CD4-positive, alpha-beta T cell (primary cell): ENCODE measurements around the gene FLT1. TPM values are rescaled to one million over a fixed set of nuclear protein-coding genes. Genes with fewer than 3 reads are reported as not detected.

Experiments used
- ATAC-seq: fragments of 200-7000 bp; cut with Tn5 transposase; one replicate; pipeline ENCODE4 v1.10.0; 2022; ENCODE audit warnings: mild to moderate bottlenecking; ENCODE audit not compliant: poor library complexity
- CTCF ChIA-PET: fragments of 350-600 bp; sonication (Branson Sonifier 250); formaldehyde crosslinking; loops from one replicate; lab custom pipeline; 2021; ENCODE audit warnings: antibody characterized with exemption, inconsistent platforms; lab: Charles Lee
- POLR2A ChIA-PET: fragments of 350-600 bp; sonication (Branson Sonifier 250); formaldehyde crosslinking; loops from one replicate; lab custom pipeline; 2021; ENCODE audit warnings: antibody characterized with exemption, inconsistent platforms; lab: Charles Lee
- DNase-seq, 14 experiments: peaks; one replicate each; pipeline ENCODE4 v3.0.0-alpha.2; 2013 to 2020; ENCODE audit warnings: mixed read lengths in 2 of 14
- H3K27ac ChIP-seq, 2 donors: one replicate each; pipeline versions ENCODE4 v1.5.1 to v1.7.0; 2013; ENCODE audit warnings: low read length in 2 of 2, low read depth in 1 of 2, mild to moderate bottlenecking in 1 of 2
- H3K27me3 ChIP-seq, 2 experiments: 1 replicate in 1 of 2; 2 replicates in 1 of 2; pipeline versions ENCODE4 v1.6.1 to v1.7.0; 2013; ENCODE audit warnings: low read length in 2 of 2, control low read depth in 1 of 2, mild to moderate bottlenecking in 1 of 2, moderate library complexity in 1 of 2; ENCODE audit not compliant: insufficient read depth in 2 of 2, control insufficient read depth in 1 of 2
- H3K36me3 ChIP-seq: one replicate; pipeline ENCODE4 v1.6.1; 2013; ENCODE audit warnings: low read length, control low read depth; ENCODE audit not compliant: insufficient read depth
- H3K4me1 ChIP-seq: one replicate; pipeline ENCODE4 v1.6.1; 2013; ENCODE audit warnings: low read length, control low read depth; ENCODE audit not compliant: insufficient read depth
- H3K4me3 ChIP-seq: one replicate; pipeline ENCODE4 v1.5.1; 2013; ENCODE audit warnings: mild to moderate bottlenecking, low read length, moderate library complexity
- H3K9me3 ChIP-seq, 2 experiments: 1 replicate in 1 of 2; 2 replicates in 1 of 2; pipeline versions ENCODE4 v1.6.1 to v1.7.0; 2013; ENCODE audit warnings: low read length in 2 of 2, mild to moderate bottlenecking in 2 of 2, control low read depth in 1 of 2, moderate library complexity in 1 of 2; ENCODE audit not compliant: control insufficient read depth in 1 of 2, insufficient read depth in 1 of 2
- H3K27ac Mint-ChIP-seq: one replicate; pipeline ENCODE4 v1.8.0; 2020; ENCODE audit warnings: mixed read lengths
- H3K27me3 Mint-ChIP-seq: one replicate; pipeline ENCODE4 v1.8.0; 2021; ENCODE audit warnings: mixed read lengths
- H3K36me3 Mint-ChIP-seq: one replicate; pipeline ENCODE4 v1.8.0; 2021; ENCODE audit warnings: low read depth, mixed read lengths
- H3K4me1 Mint-ChIP-seq: one replicate; pipeline ENCODE4 v1.8.0; 2021; ENCODE audit warnings: low read depth, mixed read lengths
- H3K4me3 Mint-ChIP-seq: one replicate; pipeline ENCODE4 v1.8.0; 2020; ENCODE audit warnings: mild to moderate bottlenecking, mixed read lengths
- H3K9me3 Mint-ChIP-seq: one replicate; pipeline ENCODE4 v1.8.0; 2020; ENCODE audit warnings: mixed read lengths
- intact Hi-C, 2 experiments: fragments of 100-400 bp; cut with DNase I in 1 of 2; cut with micrococcal nuclease in 1 of 2; formaldehyde crosslinking; loops; one replicate each; pipeline versions ENCODE4 v1.15.1 to v1.9.0; 2023 to 2025; cut with DNase I, micrococcal nuclease
- total RNA-seq, 174 experiments: library from RNA in 2 of 174; stranded (reverse) in 2 of 174; gene quantifications; one replicate each; pipeline ENCODE4 v1.2.3 and lab custom pipeline; 2021 to 2026
- TF ChIP-seq, protein P1 (sequence below): fragments of 200-600 bp; IDR thresholded peaks from one replicate; pipeline ENCODE4 v1.8.0; 2022; ENCODE audit warnings: antibody characterized with exemption, mild to moderate bottlenecking

FLT1 gene
- total RNA-seq, 2 experiments from 2014 or later: 1.1 to 1.2 TPM

DNA sequence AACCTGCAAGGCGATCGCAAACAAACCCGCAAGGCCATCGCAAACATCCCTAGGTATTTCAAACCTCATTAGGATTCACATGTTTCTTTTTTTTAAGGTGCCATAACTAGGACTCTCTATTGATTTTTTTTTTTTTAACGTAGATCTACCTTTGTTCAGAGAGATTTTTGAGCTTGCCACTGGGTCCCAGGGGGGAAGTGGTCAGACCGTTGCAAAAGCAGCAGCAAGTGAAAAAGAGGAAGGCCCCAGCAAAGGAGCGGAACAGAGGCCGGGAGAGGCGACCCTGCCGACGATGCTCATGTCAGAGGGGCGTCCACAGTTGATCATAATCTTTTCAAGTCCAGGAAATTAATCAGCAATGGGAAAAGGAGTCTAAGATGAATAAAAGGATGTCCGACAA lies 32.7 kb upstream of the FLT1 start:
- Mint-ChIP-seq H3K36me3 (no peaks in the 10 kb centered on the region), H3K27me3 (peaks cover 46% of the 10 kb centered on the region), H3K27ac (no peak overlapping the region), H3K4me1 (no peaks in the 10 kb centered on the region), H3K9me3 (no peaks in the 10 kb centered on the region), H3K4me3 (no peak overlapping the region)
- TF ChIP-seq, protein P1, sequence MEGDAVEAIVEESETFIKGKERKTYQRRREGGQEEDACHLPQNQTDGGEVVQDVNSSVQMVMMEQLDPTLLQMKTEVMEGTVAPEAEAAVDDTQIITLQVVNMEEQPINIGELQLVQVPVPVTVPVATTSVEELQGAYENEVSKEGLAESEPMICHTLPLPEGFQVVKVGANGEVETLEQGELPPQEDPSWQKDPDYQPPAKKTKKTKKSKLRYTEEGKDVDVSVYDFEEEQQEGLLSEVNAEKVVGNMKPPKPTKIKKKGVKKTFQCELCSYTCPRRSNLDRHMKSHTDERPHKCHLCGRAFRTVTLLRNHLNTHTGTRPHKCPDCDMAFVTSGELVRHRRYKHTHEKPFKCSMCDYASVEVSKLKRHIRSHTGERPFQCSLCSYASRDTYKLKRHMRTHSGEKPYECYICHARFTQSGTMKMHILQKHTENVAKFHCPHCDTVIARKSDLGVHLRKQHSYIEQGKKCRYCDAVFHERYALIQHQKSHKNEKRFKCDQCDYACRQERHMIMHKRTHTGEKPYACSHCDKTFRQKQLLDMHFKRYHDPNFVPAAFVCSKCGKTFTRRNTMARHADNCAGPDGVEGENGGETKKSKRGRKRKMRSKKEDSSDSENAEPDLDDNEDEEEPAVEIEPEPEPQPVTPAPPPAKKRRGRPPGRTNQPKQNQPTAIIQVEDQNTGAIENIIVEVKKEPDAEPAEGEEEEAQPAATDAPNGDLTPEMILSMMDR: no peak
- no peaks in the 10 kb centered on the region for H3K36me3 ChIP-seq
- CTCF ChIA-PET: no interaction called here
- DNase-seq (peak in 3 of 14 experiments; percentile 11 to 42 (median 38)), ATAC-seq (no peak)
- no peak overlapping the region for H3K27ac ChIP-seq
- POLR2A ChIA-PET: no interaction called here
- H3K9me3 ChIP-seq: peaks cover 0 to 5% of the 10 kb centered on the region in 2 experiments
- H3K4me1 ChIP-seq: peaks cover 13% of the 10 kb centered on the region
- H3K27me3 ChIP-seq: peaks cover 23 to 52% of the 10 kb centered on the region in 2 experiments
- H3K4me3 ChIP-seq: no peak overlapping the region
- intact Hi-C loops: no loop called here

DNA sequence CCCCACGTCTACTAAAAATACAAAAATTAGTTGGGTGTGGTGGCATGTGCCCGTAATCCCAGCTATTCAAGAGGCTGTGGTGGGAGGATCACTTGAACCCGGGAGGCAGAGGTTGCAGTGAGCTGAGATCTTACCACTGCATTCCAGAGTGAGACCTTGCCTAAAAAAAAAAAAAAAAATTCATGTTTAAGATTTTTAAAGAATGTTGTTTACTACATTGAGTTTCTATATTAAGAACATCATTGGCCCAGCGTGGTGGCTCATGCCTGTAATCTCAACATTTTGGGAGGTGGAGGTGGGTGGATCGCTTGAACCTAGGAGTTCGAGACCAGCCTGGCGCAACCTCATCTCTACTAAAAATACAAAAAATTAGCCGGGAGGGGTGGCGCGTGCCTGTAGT lies 31.9 kb upstream of the FLT1 start:
- Histone ChIP-seq H3K4me3 (no peak overlapping the region), H3K4me1 (peaks cover 10% of the 10 kb centered on the region), H3K27me3 (peaks cover 23 to 56% of the 10 kb centered on the region in 2 experiments), H3K9me3 (peaks cover 0 to 5% of the 10 kb centered on the region in 2 experiments), H3K36me3 (no peaks in the 10 kb centered on the region), H3K27ac (no peak overlapping the region)
- ChIA-PET POLR2A (no interaction called here), CTCF (no interaction called here)
- Mint-ChIP-seq H3K27me3 (peaks cover 54% of the 10 kb centered on the region), H3K4me1 (no peaks in the 10 kb centered on the region), H3K27ac (no peak overlapping the region), H3K36me3 (no peaks in the 10 kb centered on the region), H3K4me3 (no peak overlapping the region), H3K9me3 (no peaks in the 10 kb centered on the region)
- DNase-seq (no peak), ATAC-seq (no peak)
- TF ChIP-seq, protein P1: no peak
- intact Hi-C loops: no loop called here

DNA sequence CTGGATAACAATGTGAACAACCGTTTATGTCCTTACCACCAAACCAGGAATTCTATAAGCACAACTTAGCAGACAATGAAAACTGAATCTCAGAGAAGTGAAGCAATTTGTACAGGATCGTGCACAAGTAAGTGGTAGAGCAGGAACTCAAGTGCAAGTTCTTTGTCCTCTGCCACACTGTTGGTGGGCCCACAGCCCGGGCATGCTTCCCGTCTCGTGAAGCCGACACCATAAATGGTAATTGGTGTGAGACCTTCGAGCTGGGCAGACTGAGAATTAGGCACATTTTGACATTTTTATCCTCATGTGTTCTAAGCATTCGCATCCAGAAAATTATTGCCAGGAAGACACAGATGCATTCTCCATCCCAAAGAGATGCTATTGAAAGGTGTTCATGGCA lies 27.9 kb upstream of the FLT1 start:
- Histone ChIP-seq H3K27ac (no peak overlapping the region), H3K9me3 (no peaks in the 10 kb centered on the region), H3K4me1 (no peaks in the 10 kb centered on the region), H3K36me3 (no peaks in the 10 kb centered on the region), H3K27me3 (peaks cover 4 to 19% of the 10 kb centered on the region in 2 experiments), H3K4me3 (no peak overlapping the region)
- no peaks in the 10 kb centered on the region for H3K9me3 Mint-ChIP-seq
- ChIA-PET CTCF (no interaction called here), POLR2A (no interaction called here)
- ATAC-seq: no peak
- no peak overlapping the region for H3K4me3 Mint-ChIP-seq
- peaks cover 52% of the 10 kb centered on the region for H3K27me3 Mint-ChIP-seq
- H3K27ac Mint-ChIP-seq: no peak overlapping the region
- H3K36me3 Mint-ChIP-seq: no peaks in the 10 kb centered on the region
- TF ChIP-seq, protein P1: no peak
- DNase-seq: no peak
- intact Hi-C loops: no loop called here
- no peaks in the 10 kb centered on the region for H3K4me1 Mint-ChIP-seq
